ENCODE data around the gene SV2B.

The SV2B gene

GRCh38 chr15:91265416-91265940 is 165.4 kb downstream of the SV2B start:
- H3K27ac Mint-ChIP-seq, result no peak overlapping the region
- H3K9me3 Mint-ChIP-seq, result no peaks in the 10 kb centered on the region
- ATAC-seq (replicated peaks), result no peak
- DNase-seq, result no peak
- peaks cover 16 to 39% of the 10 kb centered on the region in 2 donors for H3K27me3 Mint-ChIP-seq
- H3K4me1 Mint-ChIP-seq (ENCODE audit: low read depth in 2 of 2), result no peaks in the 10 kb centered on the region
- H3K4me3 Mint-ChIP-seq, result no peak overlapping the region
- no peaks in the 10 kb centered on the region for H3K36me3 Mint-ChIP-seq (ENCODE audit: insufficient read depth)

- no peaks in the 10 kb centered on the region for H3K9me3 Mint-ChIP-seq
- ATAC-seq (replicated peaks), result no peak
Observed at GRCh38 chr15:91268510-91268909, 168.5 kb downstream of the SV2B start.

GRCh38 chr15:91270747-91271146 is 170.7 kb downstream of the SV2B start:
- Mint-ChIP-seq H3K4me3 (no peak overlapping the region), H3K4me1 (ENCODE audit: low read depth in 2 of 2) (peaks cover 0 to 4% of the 10 kb centered on the region in 2 donors), H3K27me3 (peaks cover 19 to 48% of the 10 kb centered on the region in 2 donors), H3K9me3 (no peaks in the 10 kb centered on the region), H3K36me3 (ENCODE audit: insufficient read depth) (no peaks in the 10 kb centered on the region), H3K27ac (no peak overlapping the region)
- DNase-seq (no peak), ATAC-seq (replicated peaks) (no peak)

More at GRCh38 chr15:91268510-91268909, 168.5 kb downstream of the SV2B start:
- no peaks in the 10 kb centered on the region for H3K36me3 Mint-ChIP-seq (ENCODE audit: insufficient read depth)
- H3K27ac Mint-ChIP-seq, result no peak overlapping the region
- DNase-seq, result no peak
- peaks cover 0 to 4% of the 10 kb centered on the region in 2 donors for H3K4me1 Mint-ChIP-seq (ENCODE audit: low read depth in 2 of 2)
- peaks cover 26 to 58% of the 10 kb centered on the region in 2 donors for H3K27me3 Mint-ChIP-seq
- H3K4me3 Mint-ChIP-seq, result no peak overlapping the region

- ATAC-seq (replicated peaks) (peak; percentile 53), DNase-seq (peak; percentile 45 to 53 (median 49))
- Mint-ChIP-seq H3K4me3 (no peak overlapping the region), H3K9me3 (peaks cover 0 to 2% of the 10 kb centered on the region in 2 donors), H3K36me3 (ENCODE audit: insufficient read depth) (no peaks in the 10 kb centered on the region), H3K4me1 (ENCODE audit: low read depth in 2 of 2) (peaks cover 0 to 4% of the 10 kb centered on the region in 2 donors), H3K27ac (no peak overlapping the region), H3K27me3 (peaks cover 25 to 48% of the 10 kb centered on the region in 2 donors)
Observed at GRCh38 chr15:91271565-91272153, 171.6 kb downstream of the SV2B start.

GRCh38 chr15:91275844-91276243 is 175.8 kb downstream of the SV2B start:
- DNase-seq (no peak), ATAC-seq (replicated peaks) (no peak)
- no peak overlapping the region for H3K4me3 Mint-ChIP-seq
- peaks cover 0 to 4% of the 10 kb centered on the region in 2 donors for H3K4me1 Mint-ChIP-seq (ENCODE audit: low read depth in 2 of 2)
- H3K9me3 Mint-ChIP-seq, result peaks cover 0 to 2% of the 10 kb centered on the region in 2 donors
- no peaks in the 10 kb centered on the region for H3K36me3 Mint-ChIP-seq (ENCODE audit: insufficient read depth)
- H3K27me3 Mint-ChIP-seq, result peaks cover 30 to 36% of the 10 kb centered on the region in 2 donors
- H3K27ac Mint-ChIP-seq, result no peak overlapping the region

GRCh38 chr15:91278951-91279350 is 178.9 kb downstream of the SV2B start:
- ATAC-seq (replicated peaks), result no peak

GRCh38 chr15:91279486-91279885 is 179.4 kb downstream of the SV2B start:
- DNase-seq (no peak), ATAC-seq (replicated peaks) (no peak)
- Mint-ChIP-seq H3K9me3 (peaks cover 0 to 2% of the 10 kb centered on the region in 2 donors), H3K4me3 (no peak overlapping the region), H3K4me1 (ENCODE audit: low read depth in 2 of 2) (no peaks in the 10 kb centered on the region), H3K27me3 (peaks cover 34 to 49% of the 10 kb centered on the region in 2 donors), H3K27ac (no peak overlapping the region), H3K36me3 (ENCODE audit: insufficient read depth) (no peaks in the 10 kb centered on the region)

More at GRCh38 chr15:91278951-91279350, 178.9 kb downstream of the SV2B start:
- no peak for DNase-seq
- Mint-ChIP-seq H3K4me1 (ENCODE audit: low read depth in 2 of 2) (no peaks in the 10 kb centered on the region), H3K27ac (no peak overlapping the region), H3K27me3 (peaks cover 32 to 44% of the 10 kb centered on the region in 2 donors), H3K4me3 (no peak overlapping the region), H3K36me3 (ENCODE audit: insufficient read depth) (no peaks in the 10 kb centered on the region), H3K9me3 (peaks cover 0 to 2% of the 10 kb centered on the region in 2 donors)

GRCh38 chr15:91281947-91282346 is 181.9 kb downstream of the SV2B start:
- ATAC-seq (replicated peaks) (no peak), DNase-seq (no peak)
- Mint-ChIP-seq H3K4me3 (no peak overlapping the region), H3K9me3 (no peaks in the 10 kb centered on the region), H3K27me3 (peaks cover 40 to 70% of the 10 kb centered on the region in 2 donors), H3K36me3 (ENCODE audit: insufficient read depth) (no peaks in the 10 kb centered on the region), H3K27ac (no peak overlapping the region), H3K4me1 (ENCODE audit: low read depth in 2 of 2) (no peaks in the 10 kb centered on the region)

- no peak overlapping the region for H3K27ac Mint-ChIP-seq
- H3K9me3 Mint-ChIP-seq, result no peaks in the 10 kb centered on the region
- no peaks in the 10 kb centered on the region for H3K36me3 Mint-ChIP-seq (ENCODE audit: insufficient read depth)
- peaks cover 43 to 75% of the 10 kb centered on the region in 2 donors for H3K27me3 Mint-ChIP-seq
- H3K4me3 Mint-ChIP-seq, result no peak overlapping the region
- no peak for DNase-seq
- ATAC-seq (replicated peaks), result no peak
- no peaks in the 10 kb centered on the region for H3K4me1 Mint-ChIP-seq (ENCODE audit: low read depth in 2 of 2)
Observed at GRCh38 chr15:91282486-91282885, 182.4 kb downstream of the SV2B start.

GRCh38 chr15:91283155-91283554 is 183.1 kb downstream of the SV2B start:
- Mint-ChIP-seq H3K4me1 (ENCODE audit: low read depth in 2 of 2) (no peaks in the 10 kb centered on the region), H3K27me3 (peaks cover 47 to 81% of the 10 kb centered on the region in 2 donors), H3K27ac (no peak overlapping the region), H3K4me3 (no peak overlapping the region), H3K36me3 (ENCODE audit: insufficient read depth) (no peaks in the 10 kb centered on the region), H3K9me3 (no peaks in the 10 kb centered on the region)
- DNase-seq, result no peak
- ATAC-seq (replicated peaks), result no peak

GRCh38 chr15:91284758-91285466 is 184.9 kb downstream of the SV2B start:
- DNase-seq (no peak), ATAC-seq (replicated peaks) (no peak)
- Mint-ChIP-seq H3K36me3 (ENCODE audit: insufficient read depth) (no peaks in the 10 kb centered on the region), H3K9me3 (no peaks in the 10 kb centered on the region), H3K27me3 (peaks cover 38 to 80% of the 10 kb centered on the region in 2 donors), H3K27ac (no peak overlapping the region), H3K4me1 (ENCODE audit: low read depth in 2 of 2) (no peaks in the 10 kb centered on the region), H3K4me3 (no peak overlapping the region)

GRCh38 chr15:91289324-91289723 is 189.3 kb downstream of the SV2B start:
- no peaks in the 10 kb centered on the region for H3K36me3 Mint-ChIP-seq (ENCODE audit: insufficient read depth)
- ATAC-seq (replicated peaks), result no peak
- DNase-seq, result no peak
- H3K9me3 Mint-ChIP-seq, result no peaks in the 10 kb centered on the region
- H3K4me1 Mint-ChIP-seq (ENCODE audit: low read depth in 2 of 2), result no peaks in the 10 kb centered on the region
- no peak overlapping the region for H3K27ac Mint-ChIP-seq
- H3K4me3 Mint-ChIP-seq, result no peak overlapping the region
- H3K27me3 Mint-ChIP-seq, result peaks cover 30 to 57% of the 10 kb centered on the region in 2 donors

GRCh38 chr15:91290553-91290952 is 190.5 kb downstream of the SV2B start:
- peaks cover 31 to 53% of the 10 kb centered on the region in 2 donors for H3K27me3 Mint-ChIP-seq
- H3K9me3 Mint-ChIP-seq, result no peaks in the 10 kb centered on the region
- DNase-seq (no peak), ATAC-seq (replicated peaks) (no peak)
- no peaks in the 10 kb centered on the region for H3K4me1 Mint-ChIP-seq (ENCODE audit: low read depth in 2 of 2)
- no peak overlapping the region for H3K4me3 Mint-ChIP-seq
- H3K27ac Mint-ChIP-seq, result no peak overlapping the region
- H3K36me3 Mint-ChIP-seq (ENCODE audit: insufficient read depth), result no peaks in the 10 kb centered on the region

GRCh38 chr15:91291673-91292072 is 191.6 kb downstream of the SV2B start:
- DNase-seq (no peak), ATAC-seq (replicated peaks) (no peak)
- H3K27me3 Mint-ChIP-seq, result peaks cover 33 to 50% of the 10 kb centered on the region in 2 donors
- no peaks in the 10 kb centered on the region for H3K9me3 Mint-ChIP-seq
- no peaks in the 10 kb centered on the region for H3K4me1 Mint-ChIP-seq (ENCODE audit: low read depth in 2 of 2)
- no peaks in the 10 kb centered on the region for H3K36me3 Mint-ChIP-seq (ENCODE audit: insufficient read depth)
- H3K27ac Mint-ChIP-seq, result no peak overlapping the region
- H3K4me3 Mint-ChIP-seq, result no peak overlapping the region

Measured in effector memory CD8-positive, alpha-beta T cell (primary cell).